H9 (cell line): ENCODE measurements around the gene MGRN1. TPM values are rescaled to one million over a fixed set of nuclear protein-coding genes. Genes with fewer than 3 reads are reported as not detected.

Experiments
- DNase-seq: peaks from one replicate; pipeline ENCODE4 v3.0.0-alpha.2; 2017
- H2AFZ ChIP-seq: one replicate; pipeline ENCODE4 v1.6.1; 2013; ENCODE audit warnings: mild to moderate bottlenecking, low read length, control low read depth, moderate library complexity
- H2AK5ac ChIP-seq: 2 replicates; pipeline ENCODE4 v1.6.1; 2013; ENCODE audit warnings: low read length, control low read depth, mixed read lengths; ENCODE audit not compliant: insufficient read length
- H2BK120ac ChIP-seq: one replicate; pipeline ENCODE4 v1.6.1; 2013; ENCODE audit warnings: low read depth, mild to moderate bottlenecking, low read length, control low read depth, inconsistent platforms; ENCODE audit not compliant: poor library complexity, severe bottlenecking
- H2BK12ac ChIP-seq: 2 replicates; pipeline ENCODE4 v1.6.1; 2013; ENCODE audit warnings: low read length, control low read depth, mixed read lengths, low read depth; ENCODE audit not compliant: insufficient read length
- H2BK15ac ChIP-seq: 2 replicates; pipeline ENCODE4 v1.6.1; 2013; ENCODE audit warnings: low read depth, low read length, control low read depth
- H2BK20ac ChIP-seq: one replicate; pipeline ENCODE4 v1.6.1; 2013; ENCODE audit warnings: low read depth, mild to moderate bottlenecking, low read length, control low read depth, inconsistent platforms; ENCODE audit not compliant: poor library complexity, severe bottlenecking
- H2BK5ac ChIP-seq: 2 replicates; pipeline ENCODE4 v1.6.1; 2013; ENCODE audit warnings: low read length, control low read depth, mixed read lengths; ENCODE audit not compliant: insufficient read length
- H3K14ac ChIP-seq: 2 replicates; pipeline ENCODE4 v1.6.1; 2013; ENCODE audit warnings: low read length, control low read depth; ENCODE audit not compliant: insufficient read depth
- H3K18ac ChIP-seq: 2 replicates; pipeline ENCODE4 v1.6.1; 2013; ENCODE audit warnings: low read depth, mild to moderate bottlenecking, mixed read lengths, low read length, control low read depth; ENCODE audit not compliant: insufficient read length
- H3K23ac ChIP-seq: 2 replicates; pipeline ENCODE4 v1.6.1; 2013; ENCODE audit warnings: low read length, control low read depth, mixed read lengths, low read depth; ENCODE audit not compliant: insufficient read length
- H3K23me2 ChIP-seq: 2 replicates; pipeline ENCODE4 v1.6.1; 2013; ENCODE audit warnings: low read depth, mild to moderate bottlenecking, mixed read lengths, low read length, control low read depth; ENCODE audit not compliant: insufficient read length, poor library complexity, severe bottlenecking
- H3K27ac ChIP-seq: 2 replicates; pipeline ENCODE4 v1.5.1; 2013; ENCODE audit warnings: low read length, control low read depth, mixed read lengths, low read depth; ENCODE audit not compliant: insufficient read length
- H3K27me3 ChIP-seq: 2 replicates; pipeline ENCODE4 v1.6.1; 2013; ENCODE audit warnings: low read length, control low read depth, inconsistent platforms; ENCODE audit not compliant: insufficient read depth
- H3K4ac ChIP-seq: 2 replicates; pipeline ENCODE4 v1.6.1; 2013; ENCODE audit warnings: low read depth, mild to moderate bottlenecking, control low read depth, inconsistent platforms, low read length, moderate library complexity
- H3K4me1 ChIP-seq: 2 replicates; pipeline ENCODE4 v1.6.1; 2013; ENCODE audit warnings: low read length, control low read depth, inconsistent platforms; ENCODE audit not compliant: insufficient read depth
- H3K4me2 ChIP-seq: 2 replicates; pipeline ENCODE4 v1.6.1; 2013; ENCODE audit warnings: low read length, control low read depth, mixed read lengths; ENCODE audit not compliant: insufficient read length, insufficient read depth
- H3K56ac ChIP-seq: 2 replicates; pipeline ENCODE4 v1.6.1; 2013; ENCODE audit warnings: low read depth, mild to moderate bottlenecking, mixed read lengths, low read length, control low read depth; ENCODE audit not compliant: insufficient read length
- H3K79me1 ChIP-seq: 2 replicates; pipeline ENCODE4 v1.6.1; 2013; ENCODE audit warnings: low read depth, mild to moderate bottlenecking, moderate library complexity, low read length, control low read depth, inconsistent platforms; ENCODE audit not compliant: insufficient read depth, poor library complexity, severe bottlenecking
- H3K79me2 ChIP-seq: 2 replicates; pipeline ENCODE4 v1.6.1; 2013; ENCODE audit warnings: low read length, control low read depth, inconsistent platforms; ENCODE audit not compliant: insufficient read depth
- H3K9ac ChIP-seq: 2 replicates; pipeline ENCODE4 v1.6.1; 2013; ENCODE audit warnings: low read length, control low read depth, mixed read lengths; ENCODE audit not compliant: insufficient read length; ENCODE audit errors: extremely low read depth
- H3K9me3 ChIP-seq: one replicate; pipeline ENCODE4 v1.6.1; 2013; ENCODE audit warnings: low read depth, low read length, inconsistent platforms; ENCODE audit not compliant: control insufficient read depth
- H3T11ph ChIP-seq: one replicate; pipeline ENCODE4 v1.6.1; 2013; ENCODE audit warnings: mild to moderate bottlenecking, low read length, control low read depth, inconsistent platforms
- H4K20me1 ChIP-seq: one replicate; pipeline ENCODE4 v1.6.1; 2013; ENCODE audit not compliant: control insufficient read depth, insufficient read length, insufficient read depth
- H4K5ac ChIP-seq: 2 replicates; pipeline ENCODE4 v1.6.1; 2013; ENCODE audit warnings: low read depth, mild to moderate bottlenecking, mixed read lengths, low read length, control low read depth; ENCODE audit not compliant: insufficient read length
- H4K8ac ChIP-seq: replicated peaks from 2 replicates; pipeline ENCODE4 v1.6.1; 2013; ENCODE audit warnings: low read length, control low read depth, mixed read lengths, low read depth; ENCODE audit not compliant: insufficient read length
- H4K91ac ChIP-seq: 2 replicates; pipeline ENCODE4 v1.6.1; 2013; ENCODE audit warnings: low read depth, mild to moderate bottlenecking, moderate library complexity, mixed read lengths, low read length, control low read depth; ENCODE audit not compliant: insufficient read length
- H3K27ac Mint-ChIP-seq, 3 experiments: 2 replicates in 2 of 3; 3 replicates in 1 of 3; pipeline ENCODE4 v1.8.0; 2020 to 2021; ENCODE audit warnings: mixed read lengths in 3 of 3, mild to moderate bottlenecking in 1 of 3, moderate library complexity in 1 of 3
- H3K27me3 Mint-ChIP-seq: 2 replicates; pipeline ENCODE4 v1.8.0; 2021; ENCODE audit warnings: low read depth, mild to moderate bottlenecking, moderate library complexity, mixed read lengths
- H3K36me3 Mint-ChIP-seq, 3 experiments: 2 replicates in 2 of 3; 3 replicates in 1 of 3; pipeline ENCODE4 v1.8.0; 2020 to 2021; ENCODE audit warnings: low read depth in 3 of 3, mixed read lengths in 3 of 3; ENCODE audit not compliant: insufficient read depth in 1 of 3
- H3K4me1 Mint-ChIP-seq, 2 experiments: 2 replicates each; pipeline ENCODE4 v1.8.0; 2020; ENCODE audit warnings: mixed read lengths in 2 of 2
- H3K4me3 Mint-ChIP-seq, 2 experiments: 2 replicates in 1 of 2; 3 replicates in 1 of 2; pipeline ENCODE4 v1.8.0; 2020 to 2021; ENCODE audit warnings: mild to moderate bottlenecking in 2 of 2, mixed read lengths in 2 of 2, moderate library complexity in 1 of 2
- H3K9me3 Mint-ChIP-seq, 2 experiments: 2 replicates in 1 of 2; 3 replicates in 1 of 2; pipeline ENCODE4 v1.8.0; 2020; ENCODE audit warnings: mild to moderate bottlenecking in 2 of 2, mixed read lengths in 2 of 2, moderate library complexity in 1 of 2
- WGBS: extraction: QIAGEN DNeasy Blood & Tissue Kit; methylation state at CpG from one replicate; pipeline ENCODE4 v1.1.7; 2013; ENCODE audit warnings: missing lambda C conversion rate, low lambda C conversion rate, mixed read lengths; ENCODE audit not compliant: insufficient read length; ENCODE audit errors: extremely low coverage; 5-methylcytosine and 5-hydroxymethylcytosine counted together
- total RNA-seq: library from RNA; stranded (reverse); gene quantifications from 2 replicates; pipeline ENCODE4 v1.2.1, GENCODE V29; 2021
- TF ChIP-seq, protein P1 (sequence below): fragments of 200-600 bp; sonication (generic); conservative IDR thresholded peaks from 3 replicates; pipeline ENCODE4 v1.8.0; 2021; ENCODE audit warnings: antibody characterized with exemption, mild to moderate bottlenecking

MGRN1 gene
- total RNA-seq, 1 experiment from 2014 or later, result 91.6 TPM

DNA sequence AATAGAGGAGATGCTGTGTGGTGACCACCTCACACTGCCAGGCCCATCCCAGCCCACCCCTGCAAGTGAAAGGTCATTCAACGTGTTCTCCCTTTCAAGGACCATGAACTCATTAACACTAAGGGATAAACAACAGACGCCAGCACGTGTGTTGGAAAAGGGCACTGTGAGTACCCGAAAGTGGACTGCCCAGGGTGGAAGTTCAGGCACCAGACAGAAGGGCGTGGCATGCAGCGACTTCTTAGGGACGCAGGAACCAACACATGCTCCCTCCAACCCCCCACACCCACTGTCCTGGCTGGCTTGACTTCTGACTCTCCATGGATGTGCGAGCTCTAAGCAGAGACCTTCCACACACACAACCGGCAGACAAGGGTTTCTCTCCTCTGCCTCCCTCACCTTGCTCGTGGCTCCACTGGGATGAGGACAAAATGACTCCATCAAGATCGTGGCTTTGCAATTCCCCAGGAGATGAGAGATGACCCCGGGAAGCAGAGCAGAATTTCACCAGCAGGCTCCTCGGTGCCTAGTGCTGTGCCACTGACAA is 20.9 kb upstream of the MGRN1 start:
- peaks cover 11 to 27% of the 10 kb centered on the region in 2 experiments for H3K4me1 Mint-ChIP-seq

More for the DNA sequence above, 20.9 kb upstream of the MGRN1 start:
- no peaks in the 10 kb centered on the region for H3K23me2 ChIP-seq
- no peaks in the 10 kb centered on the region for H3K27me3 ChIP-seq
- no peaks in the 10 kb centered on the region for H3K79me2 ChIP-seq
- no peak overlapping the region for H4K8ac ChIP-seq
- TF ChIP-seq, protein P1, sequence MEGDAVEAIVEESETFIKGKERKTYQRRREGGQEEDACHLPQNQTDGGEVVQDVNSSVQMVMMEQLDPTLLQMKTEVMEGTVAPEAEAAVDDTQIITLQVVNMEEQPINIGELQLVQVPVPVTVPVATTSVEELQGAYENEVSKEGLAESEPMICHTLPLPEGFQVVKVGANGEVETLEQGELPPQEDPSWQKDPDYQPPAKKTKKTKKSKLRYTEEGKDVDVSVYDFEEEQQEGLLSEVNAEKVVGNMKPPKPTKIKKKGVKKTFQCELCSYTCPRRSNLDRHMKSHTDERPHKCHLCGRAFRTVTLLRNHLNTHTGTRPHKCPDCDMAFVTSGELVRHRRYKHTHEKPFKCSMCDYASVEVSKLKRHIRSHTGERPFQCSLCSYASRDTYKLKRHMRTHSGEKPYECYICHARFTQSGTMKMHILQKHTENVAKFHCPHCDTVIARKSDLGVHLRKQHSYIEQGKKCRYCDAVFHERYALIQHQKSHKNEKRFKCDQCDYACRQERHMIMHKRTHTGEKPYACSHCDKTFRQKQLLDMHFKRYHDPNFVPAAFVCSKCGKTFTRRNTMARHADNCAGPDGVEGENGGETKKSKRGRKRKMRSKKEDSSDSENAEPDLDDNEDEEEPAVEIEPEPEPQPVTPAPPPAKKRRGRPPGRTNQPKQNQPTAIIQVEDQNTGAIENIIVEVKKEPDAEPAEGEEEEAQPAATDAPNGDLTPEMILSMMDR, result no peak
- no peak overlapping the region for H3K27ac ChIP-seq
- no peak overlapping the region for H2BK5ac ChIP-seq
- no CpG with 5 or more reads among the region's 13 CpGs for WGBS
- no peak overlapping the region for H3K14ac ChIP-seq
- H3K4me2 ChIP-seq, result no peak overlapping the region
- H2BK15ac ChIP-seq, result no peak overlapping the region
- no peak overlapping the region for H3T11ph ChIP-seq
- no peak overlapping the region for H3K23ac ChIP-seq
- H2BK20ac ChIP-seq, result no peak overlapping the region
- H4K20me1 ChIP-seq, result no peaks in the 10 kb centered on the region
- H2AFZ ChIP-seq, result no peak overlapping the region
- no peak overlapping the region for H4K91ac ChIP-seq
- H2BK12ac ChIP-seq, result no peak overlapping the region
- no peaks in the 10 kb centered on the region for H3K27me3 Mint-ChIP-seq
- no peak overlapping the region for H3K18ac ChIP-seq
- H4K5ac ChIP-seq, result no peak overlapping the region
- no peaks in the 10 kb centered on the region for H3K9me3 ChIP-seq
- H2AK5ac ChIP-seq, result no peak overlapping the region
- H3K4me1 ChIP-seq, result no peaks in the 10 kb centered on the region
- H3K4me3 Mint-ChIP-seq, result no peak overlapping the region
- no peak overlapping the region for H3K56ac ChIP-seq
- no peaks in the 10 kb centered on the region for H3K79me1 ChIP-seq
- H3K4ac ChIP-seq, result no peak overlapping the region
- H3K36me3 Mint-ChIP-seq, result peaks cover 0 to 24% (median 5%) of the 10 kb centered on the region in 3 experiments; a peak in 4 of 7 replicates
- H2BK120ac ChIP-seq, result no peak overlapping the region
- DNase-seq, result no peak
- no peak overlapping the region for H3K9ac ChIP-seq
- peak overlapping the region in 1 of 3 experiments; percentile 24; a peak in 2 of 7 replicates for H3K27ac Mint-ChIP-seq
- no peaks in the 10 kb centered on the region for H3K9me3 Mint-ChIP-seq
